SW480 (cell line): Measurements from ENCODE around the gene PLCB1.
"Not testable (repeated sequence)": the region's sequence is repeated elsewhere in the genome, so short reads cannot be mapped to it uniquely, and the experiment has no call there.

ENCODE experiments used
- DNase-seq: peaks from one replicate; pipeline ENCODE4 v3.0.0-alpha.2; 2016; ENCODE audit warnings: low spot score

Gene PLCB1

DNA sequence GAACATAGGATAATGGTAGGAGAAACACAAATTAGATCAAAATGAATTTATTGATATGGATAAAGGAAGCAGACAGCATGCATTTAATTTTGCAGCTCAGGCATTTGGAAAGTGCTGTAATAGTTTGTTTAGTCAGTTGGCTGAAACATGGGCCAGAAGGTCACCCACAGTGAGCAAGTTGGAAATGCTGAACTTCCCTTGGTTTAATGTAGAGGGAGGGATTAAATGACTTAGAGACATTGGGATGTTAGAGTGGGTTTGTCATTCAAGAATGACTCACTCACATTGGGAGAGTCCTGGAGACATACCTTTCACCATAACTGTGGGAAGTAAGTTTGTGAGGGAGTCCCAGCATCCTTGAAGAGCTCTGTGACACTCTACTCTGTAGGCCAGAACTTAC, 705.3 kb downstream of the PLCB1 start:
- no peak for DNase-seq

DNA sequence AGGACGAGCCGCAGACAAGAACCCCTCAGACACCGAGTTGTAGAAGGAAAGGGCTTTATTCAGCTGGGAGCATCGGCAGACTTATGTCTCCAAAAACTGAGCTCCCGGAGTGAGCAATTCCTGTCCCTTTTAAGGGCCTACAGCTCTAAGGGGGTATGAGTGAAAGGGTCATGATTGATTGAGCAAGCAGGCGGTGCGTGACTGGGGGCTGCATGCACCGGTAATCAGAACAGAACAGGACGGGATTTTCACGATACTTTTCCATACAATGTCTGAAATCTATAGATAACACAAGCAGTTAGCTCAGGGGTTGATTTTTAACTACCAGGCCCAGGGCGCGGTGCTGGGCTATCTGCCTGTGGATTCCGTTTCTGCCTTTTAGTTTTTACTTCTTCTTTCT, 710.5 kb downstream of the PLCB1 start:
- no peak for DNase-seq

DNA sequence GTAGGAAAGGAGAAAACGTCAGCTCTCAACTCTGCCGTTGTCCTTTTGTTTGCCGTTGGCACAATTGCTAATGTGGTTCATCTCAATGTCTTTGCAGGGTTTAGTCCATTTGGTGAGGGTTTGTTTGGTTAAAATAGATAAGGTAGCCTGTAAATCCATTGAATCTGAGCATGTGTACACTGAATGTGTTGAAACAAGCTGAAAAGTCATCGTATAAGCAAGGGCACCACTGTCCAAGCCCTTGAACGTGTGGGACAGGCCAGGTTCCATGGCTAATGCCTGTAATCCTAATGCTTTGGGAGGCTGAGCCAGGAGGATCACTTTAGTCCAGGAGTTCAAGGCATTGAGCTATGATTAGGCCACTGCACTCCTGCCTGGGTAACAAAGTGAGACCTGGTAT, 712.1 kb downstream of the PLCB1 start:
- DNase-seq, result no peak

DNA sequence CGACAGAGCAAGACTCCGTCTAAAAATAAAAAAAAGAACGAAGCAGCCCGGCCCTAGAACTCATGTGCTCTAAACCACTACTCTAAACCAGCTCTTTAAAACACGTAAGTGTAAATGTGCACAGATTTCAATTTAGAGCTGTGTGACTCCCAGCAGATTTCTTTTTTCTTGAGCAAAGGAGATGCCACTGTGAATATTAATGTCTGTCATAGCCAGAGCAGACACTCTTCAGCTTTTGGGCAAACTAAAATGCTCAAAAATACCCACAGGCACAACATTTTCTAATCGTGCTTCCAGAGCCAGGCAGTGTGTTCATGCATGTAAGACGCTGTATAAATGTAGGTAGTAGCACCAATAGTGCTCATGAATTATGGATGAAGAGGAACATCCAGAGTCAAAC, 717.9 kb downstream of the PLCB1 start:
- no peak for DNase-seq

DNA sequence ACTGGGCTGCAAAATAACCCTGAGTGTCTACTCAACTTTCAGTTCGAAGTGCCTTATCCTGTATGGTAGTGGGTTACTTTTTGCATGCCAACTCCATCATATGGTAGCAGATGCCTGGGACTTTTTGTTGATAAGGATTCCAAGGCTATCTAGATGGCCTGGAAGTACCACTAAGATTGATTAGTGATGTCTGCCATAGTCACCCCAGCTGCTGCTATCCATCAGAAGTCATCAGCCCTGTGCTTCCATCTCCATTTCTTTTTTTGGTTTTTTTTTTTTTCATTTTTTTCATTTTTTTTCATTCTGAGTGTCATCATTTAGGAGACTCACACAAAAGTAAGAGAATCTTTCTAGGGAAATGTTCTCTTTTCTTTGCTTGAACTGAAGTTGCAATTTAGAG, 719.4 kb downstream of the PLCB1 start:
- DNase-seq, result no peak

DNA sequence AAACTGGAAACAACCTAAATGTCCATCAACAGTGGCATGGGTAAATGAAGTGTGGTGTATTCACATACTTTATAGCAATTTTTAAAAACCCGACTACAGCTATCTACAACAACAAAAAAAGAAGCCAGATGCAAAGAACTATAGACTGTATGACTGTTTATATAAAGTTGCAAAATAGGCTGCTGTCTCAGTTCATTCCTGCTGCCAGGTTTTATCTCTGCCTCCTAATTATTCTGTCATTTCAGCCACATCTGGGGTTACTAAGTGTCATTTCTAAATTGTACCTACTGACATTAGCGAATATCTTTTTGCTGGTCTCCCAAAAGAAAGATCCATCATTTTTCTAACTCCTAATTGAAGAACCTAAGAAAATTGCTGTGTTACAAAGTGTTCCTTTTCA, 719.9 kb downstream of the PLCB1 start:
- not testable (repeated sequence) for DNase-seq

DNA sequence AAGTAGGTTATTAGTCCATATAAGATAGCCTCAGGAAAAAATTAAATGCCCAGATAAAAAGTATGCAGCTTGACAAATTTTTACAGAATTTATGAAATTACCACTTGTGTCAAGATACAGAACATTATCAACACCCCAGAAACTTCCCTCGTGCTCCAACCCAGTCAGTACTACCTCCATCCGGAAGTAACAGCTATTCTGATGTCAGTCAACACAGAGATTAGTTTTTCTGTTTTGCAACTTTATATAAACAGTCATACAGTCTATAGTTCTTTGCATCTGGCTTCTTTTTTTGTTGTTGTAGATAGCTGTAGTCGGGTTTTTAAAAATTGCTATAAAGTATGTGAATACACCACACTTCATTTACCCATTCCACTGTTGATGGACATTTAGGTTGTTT, 721.1 kb downstream of the PLCB1 start:
- not testable (repeated sequence) for DNase-seq

DNA sequence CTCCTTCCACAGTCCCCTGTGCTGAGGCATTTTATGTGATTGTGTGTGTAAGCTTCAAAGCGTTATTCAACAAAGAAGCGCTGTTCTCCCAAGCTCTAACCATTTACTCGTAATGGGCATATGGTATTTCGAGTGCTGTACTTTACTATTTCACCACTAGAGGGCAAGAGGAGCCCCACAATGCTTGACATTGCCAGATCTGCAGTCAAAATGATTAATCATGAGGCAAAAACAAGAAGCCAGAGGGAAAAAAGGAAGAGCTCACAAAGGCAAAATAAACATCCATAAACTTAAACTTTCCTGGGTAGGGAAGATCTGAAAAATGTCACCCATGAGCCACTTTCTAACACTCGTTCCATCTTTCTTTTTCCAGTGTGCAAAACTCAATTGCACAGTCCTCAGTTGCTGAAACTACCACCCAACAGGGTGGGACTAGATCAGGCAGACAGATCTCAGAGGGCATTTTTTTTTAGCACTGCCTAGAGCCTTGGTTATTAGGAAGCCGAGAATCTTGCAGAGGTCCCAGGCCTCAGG, 721.8 kb downstream of the PLCB1 start:
- DNase-seq, result peak; percentile 84

DNA sequence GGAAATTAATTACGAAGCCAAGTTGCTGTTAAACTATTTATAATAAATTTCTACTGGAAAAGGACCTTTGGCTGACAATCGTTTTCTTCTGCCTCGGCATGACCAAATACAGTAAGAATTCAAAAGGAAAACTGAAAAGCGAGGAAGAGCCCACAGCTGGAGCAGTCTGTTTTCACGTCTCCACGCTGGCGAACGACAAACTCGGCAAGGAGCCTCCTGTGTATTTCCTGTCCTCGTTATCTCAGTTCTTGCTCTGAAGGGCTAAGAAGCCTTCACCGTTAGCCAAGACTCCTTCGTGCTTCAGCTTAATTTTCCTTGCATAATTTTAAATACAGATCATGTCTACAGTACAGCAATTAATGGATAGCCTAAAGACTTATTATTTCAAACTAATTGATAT, 722.5 kb downstream of the PLCB1 start:
- DNase-seq, result no peak

DNA sequence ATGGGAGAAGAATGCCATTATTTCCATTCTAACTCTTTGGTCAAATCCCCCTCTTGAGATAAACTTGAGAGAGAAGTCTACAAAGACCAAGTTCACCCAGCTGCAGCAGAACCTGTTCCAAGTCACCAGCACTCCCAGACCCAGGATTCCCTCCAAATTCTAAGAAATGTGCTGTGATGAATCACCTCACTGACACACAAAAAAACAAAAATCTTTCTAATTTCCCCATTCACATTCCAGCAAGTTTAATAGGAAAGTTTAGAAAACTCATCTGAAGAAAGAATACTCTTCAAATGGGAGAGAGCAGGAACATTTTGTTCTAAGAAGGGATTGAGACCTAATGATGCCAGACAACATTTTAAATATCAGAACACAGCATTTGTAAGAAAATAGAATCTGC, 723.2 kb downstream of the PLCB1 start:
- DNase-seq, result no peak

DNA sequence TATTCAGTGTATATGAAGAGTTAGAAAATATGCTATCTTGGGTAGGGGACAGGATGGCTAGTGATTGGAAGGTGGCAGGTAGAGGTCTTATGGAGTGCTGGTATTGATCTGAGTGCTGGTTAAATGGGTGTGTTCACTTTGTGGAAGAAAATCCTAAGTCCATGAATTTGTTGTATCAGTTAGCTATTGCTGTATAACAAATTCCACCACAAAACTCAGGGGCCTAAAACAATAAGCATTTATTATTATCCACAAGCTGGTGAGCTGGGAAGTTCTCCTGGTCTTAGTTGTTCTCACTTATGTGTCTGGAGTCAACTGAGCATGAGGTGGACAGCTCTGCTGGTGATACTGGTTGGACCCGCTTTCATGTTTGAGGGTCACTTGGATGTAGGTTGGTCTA, 724.6 kb downstream of the PLCB1 start:
- no peak for DNase-seq

DNA sequence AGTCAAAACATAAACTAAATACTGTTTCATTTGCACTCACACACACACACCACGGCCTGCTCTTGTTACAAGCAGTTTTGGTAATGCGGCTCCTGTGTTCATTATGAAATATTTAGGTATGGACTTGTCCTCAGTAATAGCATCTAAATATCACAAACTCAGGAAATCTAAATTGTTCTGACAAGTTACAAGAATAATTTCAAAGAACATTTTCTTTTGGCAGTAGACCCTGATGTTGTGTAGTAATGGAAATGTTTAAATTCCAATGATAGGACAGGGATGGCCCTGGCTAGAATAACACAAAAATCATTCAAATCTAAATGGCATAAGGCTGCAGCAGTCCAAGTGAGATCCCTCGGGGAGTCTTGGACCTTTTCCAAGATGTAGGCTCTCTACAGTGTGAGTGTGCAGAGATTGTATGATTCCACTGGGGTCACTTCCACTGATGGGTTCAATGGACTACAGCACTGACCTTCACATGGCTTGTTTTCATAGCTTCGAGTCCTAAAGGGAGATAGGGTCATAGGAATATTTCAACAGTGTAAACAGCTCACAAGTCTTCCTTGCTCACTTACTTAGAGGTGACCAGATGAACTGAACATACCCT, 726.2 kb downstream of the PLCB1 start:
- no peak for DNase-seq

DNA sequence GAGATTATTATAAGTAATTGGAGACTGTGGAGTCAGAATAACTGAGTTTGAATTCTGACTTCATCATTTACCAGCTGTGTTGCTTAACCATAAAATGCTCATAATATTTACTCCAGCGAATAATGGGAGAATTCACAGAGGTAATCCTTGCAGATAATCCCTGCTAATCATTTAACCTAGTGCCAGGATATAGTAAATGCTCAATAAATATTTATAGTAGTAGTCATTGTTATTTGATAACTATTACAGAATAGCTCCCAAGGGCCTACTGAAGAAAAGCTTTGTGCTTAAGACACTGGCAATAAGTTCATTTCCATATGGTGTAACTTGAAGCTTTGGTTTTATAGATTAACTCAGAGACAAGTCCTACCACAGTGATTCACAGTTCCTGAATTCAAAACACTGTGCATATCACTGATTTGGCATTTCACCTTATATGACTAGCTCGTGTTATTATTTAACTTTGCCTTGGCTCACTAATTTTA, 728.0 kb downstream of the PLCB1 start:
- DNase-seq, result no peak

DNA sequence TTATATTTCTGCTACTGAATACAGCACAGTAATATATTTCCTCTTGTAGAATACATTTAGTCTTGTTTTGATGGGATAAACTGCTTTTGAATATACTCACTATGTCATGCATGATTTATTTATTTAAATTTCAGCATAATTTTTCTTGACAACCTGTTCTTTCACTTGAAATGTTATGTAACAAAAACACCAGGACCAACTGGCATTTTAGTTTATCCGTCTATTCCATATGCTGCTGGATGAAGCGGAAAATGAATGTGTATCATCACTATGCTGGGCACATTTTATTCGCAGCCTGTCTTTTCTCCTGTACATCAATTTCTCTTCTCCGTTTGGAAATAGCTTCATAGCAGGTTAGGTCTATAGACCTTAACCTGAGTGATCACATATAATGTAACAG, 730.0 kb downstream of the PLCB1 start:
- DNase-seq, result no peak

DNA sequence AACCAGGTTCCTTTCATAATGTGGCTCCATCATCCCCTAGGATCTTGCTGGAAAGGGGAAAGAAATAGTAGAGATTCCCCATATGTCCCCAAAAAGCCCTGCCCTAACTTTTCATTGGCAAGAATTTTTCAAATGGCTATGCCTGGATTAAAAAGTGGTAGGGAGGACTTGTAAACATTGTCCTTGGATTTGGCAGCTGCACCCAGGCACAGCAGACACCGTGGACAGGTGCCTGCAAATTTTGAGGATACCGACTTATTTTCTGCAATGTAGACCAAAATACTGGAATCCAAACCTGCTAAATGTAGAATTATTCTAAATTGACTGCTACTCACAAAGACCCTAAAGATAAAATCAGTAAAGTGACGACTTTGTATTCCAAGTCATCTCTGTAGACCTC, 733.6 kb downstream of the PLCB1 start:
- no peak for DNase-seq

DNA sequence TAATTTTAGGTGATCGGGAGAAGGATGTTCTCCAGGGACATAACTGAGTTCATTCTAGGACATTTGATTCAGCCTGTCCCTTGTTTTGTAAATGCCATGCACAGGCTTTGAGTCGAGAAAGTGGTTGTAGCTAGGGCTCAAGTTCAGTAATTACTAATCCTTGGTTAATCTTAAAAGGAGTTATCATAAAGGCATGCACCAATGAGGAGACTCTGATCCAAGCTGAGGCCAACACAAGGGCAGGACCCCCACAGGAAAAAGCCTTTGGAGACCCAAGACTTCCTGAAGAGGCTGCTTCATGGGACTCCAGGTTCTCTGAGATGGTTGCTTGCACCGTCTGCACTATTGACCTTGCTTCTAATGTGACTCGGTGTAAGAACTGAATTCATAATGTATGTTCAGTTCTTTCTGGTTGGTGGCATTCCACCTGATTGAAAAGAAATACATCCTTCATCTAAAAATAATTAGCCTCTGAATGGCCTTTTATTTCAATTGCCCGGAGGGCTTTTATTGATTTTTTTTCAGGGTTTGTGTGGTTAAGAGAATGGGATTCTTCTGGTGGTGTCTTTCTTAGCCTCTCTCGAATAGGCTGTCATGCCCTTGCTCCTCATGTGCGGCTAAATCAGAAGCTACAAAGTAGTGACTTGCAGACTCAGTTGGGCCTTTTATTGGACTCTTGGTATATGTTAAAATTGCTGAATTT, 735.1 kb downstream of the PLCB1 start:
- DNase-seq, result no peak

DNA sequence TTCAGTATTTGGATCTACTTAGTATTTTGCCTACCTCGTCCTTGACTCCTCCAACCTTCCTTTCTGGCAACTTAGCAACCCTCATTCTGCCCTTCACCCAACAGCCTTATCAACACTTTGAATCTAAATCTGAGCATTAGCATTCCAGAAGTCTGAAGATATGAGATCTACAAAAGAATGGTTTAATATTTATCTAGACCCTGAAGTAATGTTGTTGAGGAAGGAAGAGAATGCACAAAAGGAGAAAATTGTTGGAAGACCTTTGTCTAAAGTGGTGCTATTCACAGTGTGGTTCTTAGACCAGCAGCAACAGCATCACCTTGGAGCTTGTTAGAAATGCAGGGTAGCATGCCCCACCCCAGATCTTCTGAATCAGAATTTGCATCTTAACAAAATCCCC, 738.6 kb downstream of the PLCB1 start:
- DNase-seq, result no peak

DNA sequence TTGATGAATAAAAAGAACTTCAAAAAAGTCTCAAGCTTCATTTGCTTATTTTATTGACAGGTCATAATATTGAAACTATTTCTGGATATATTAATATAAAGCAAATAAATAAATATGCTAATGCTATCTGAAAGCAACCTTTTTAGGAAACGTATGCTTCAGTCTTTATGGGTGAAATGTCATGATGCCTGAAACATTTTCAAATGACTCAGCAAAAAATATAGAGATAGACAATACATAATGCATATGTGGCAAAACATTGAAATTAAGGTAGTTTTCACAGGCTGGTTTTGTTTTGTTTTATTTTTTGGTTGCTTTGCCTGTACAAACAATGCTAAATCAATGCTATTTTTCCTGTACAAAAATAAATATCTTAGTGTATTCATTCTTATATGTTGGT, 742.4 kb downstream of the PLCB1 start:
- no peak for DNase-seq

DNA sequence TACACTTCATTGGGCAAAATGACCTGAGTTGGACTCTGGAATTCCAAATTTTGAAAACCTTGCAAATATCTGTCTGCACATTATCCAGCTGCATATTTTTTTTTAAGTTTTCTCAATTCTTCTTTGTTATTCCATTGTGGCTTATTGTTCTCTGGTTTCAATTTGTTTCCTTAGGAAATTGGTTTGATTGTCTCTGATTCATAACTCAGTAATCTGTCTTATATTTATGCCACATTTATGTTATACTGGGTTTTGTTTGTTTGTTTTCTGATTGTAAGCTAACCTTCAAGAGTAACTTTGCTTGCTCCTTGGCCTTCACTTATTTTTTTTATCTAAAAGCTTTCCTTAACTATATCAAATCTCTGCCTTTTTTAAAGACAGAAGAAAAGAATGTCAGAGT, 743.5 kb downstream of the PLCB1 start:
- no peak for DNase-seq

DNA sequence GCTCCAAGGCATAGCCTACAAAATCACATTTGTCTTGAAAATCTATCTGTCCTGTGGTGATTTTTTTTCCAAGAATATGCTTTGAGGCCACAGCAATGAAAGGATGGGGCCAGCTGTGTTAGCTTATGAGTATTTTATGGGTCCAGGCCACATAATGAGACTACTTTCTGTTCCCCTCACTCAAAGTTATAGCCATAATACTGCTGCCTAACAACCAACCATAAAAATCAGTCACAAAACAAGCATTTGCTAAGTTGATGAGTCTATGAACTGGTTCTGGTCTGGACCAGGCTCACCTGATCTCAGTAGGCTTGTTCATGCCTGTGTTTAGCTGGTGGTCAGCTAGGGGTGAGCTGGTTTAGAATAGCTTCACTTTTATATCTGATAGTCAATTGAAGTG, 744.3 kb downstream of the PLCB1 start:
- no peak for DNase-seq

DNA sequence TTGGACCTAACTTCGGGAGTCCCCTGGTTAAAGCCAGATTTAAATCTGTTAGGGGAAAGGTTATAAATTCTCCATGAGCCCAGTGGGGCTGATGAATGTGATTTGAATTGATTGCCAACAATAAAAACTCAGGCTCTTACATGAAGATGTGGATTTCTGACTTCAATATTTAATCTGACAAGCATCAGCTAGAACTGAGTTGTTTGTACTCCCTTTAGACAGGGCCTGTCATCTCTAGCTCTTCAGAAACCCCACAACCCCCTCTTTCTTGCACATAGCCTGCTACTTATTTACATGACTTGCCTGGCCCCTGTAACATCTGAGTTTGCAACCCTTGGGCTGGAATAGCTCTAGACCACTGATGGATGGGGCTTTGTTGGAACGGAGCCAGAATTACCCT, 745.2 kb downstream of the PLCB1 start:
- no peak for DNase-seq

DNA sequence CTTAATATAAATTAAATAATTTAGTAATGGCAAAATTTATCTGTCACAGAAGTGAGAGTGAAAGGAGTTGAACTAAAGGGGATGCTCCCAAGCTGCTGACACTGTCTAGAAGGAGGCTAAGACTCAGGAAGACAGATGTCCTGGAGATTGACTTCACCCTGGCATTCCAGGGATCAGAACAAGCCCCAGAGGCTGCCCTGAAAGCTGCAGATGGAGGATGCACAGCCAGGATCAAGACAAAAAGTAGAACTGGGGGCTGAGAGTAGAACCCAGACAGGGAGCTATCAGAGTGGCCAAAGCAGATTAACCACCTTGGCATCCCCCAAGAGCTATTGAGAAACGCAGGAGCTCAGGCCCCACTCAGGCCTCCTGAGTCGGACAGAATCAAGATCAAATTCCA, 747.6 kb downstream of the PLCB1 start:
- no peak for DNase-seq

DNA sequence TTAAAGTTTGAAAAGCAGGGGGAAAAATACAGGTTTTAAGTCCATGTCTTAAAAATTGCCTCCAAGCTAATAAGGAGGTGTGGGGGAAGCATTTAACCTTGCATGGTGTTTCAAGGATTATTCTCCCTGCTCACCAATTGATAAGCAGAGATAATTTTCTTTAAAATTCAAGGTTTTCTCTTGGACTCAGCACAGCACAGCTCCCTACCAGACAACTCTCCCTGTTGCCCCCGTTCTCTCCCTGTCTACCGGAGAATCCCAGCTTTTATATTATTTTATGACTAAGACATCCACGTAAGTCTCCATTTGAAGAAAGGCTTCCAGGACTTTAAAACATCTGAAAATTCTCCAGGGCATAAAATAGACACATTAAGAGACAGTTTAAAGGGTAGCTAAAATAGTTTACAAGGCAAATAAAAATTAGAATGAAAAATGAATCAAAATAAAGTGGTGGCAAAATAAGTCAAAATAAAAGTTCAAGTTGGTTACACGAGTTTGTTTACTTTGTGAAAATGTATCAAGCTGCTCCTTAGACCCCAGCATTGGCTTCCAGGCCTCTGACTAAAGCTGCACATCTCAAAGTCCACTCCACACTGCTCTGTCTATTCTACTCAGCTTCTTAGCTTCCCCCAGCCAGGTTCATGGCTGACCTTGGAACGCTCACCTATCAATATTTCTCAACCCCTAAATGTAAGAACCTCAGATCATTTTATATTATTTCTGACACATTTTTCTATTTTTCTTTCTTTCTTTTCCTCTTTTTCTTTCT, 748.2 kb downstream of the PLCB1 start:
- DNase-seq, result no peak
